GM19099 (cell line): ENCODE data around the gene ZSCAN26.

Experiments used
- POLR2A ChIP-seq: IDR thresholded peaks from 3 replicates; pipeline ENCODE4 v1.6.1; 2011; ENCODE audit warnings: low read depth; ENCODE audit not compliant: insufficient read length; ENCODE audit errors: extremely low read depth

Gene ZSCAN26

GRCh38 chr6:28266962-28267694 is at the start of gene ZSCAN26:
TSS of gene ZSCAN26 (plus strand) at chr6:28267143. CDS start at chr6:28271920, 4,777 bp downstream.
- peak; percentile 76 for TF ChIP-seq POLR2A

- TF ChIP-seq POLR2A, result no peak
These were observed 49.1 kb upstream of the ZSCAN26 start for GRCh38 chr6:28217890-28218289.

- peak; percentile 69 for TF ChIP-seq POLR2A
These were observed 48.4 kb upstream of the ZSCAN26 start for GRCh38 chr6:28218312-28219248.

- no peak for TF ChIP-seq POLR2A
These were observed 46.4 kb upstream of the ZSCAN26 start for GRCh38 chr6:28220257-28221133.

GRCh38 chr6:28224131-28225055 is 42.5 kb upstream of the ZSCAN26 start:
- no peak for TF ChIP-seq POLR2A

GRCh38 chr6:28225056-28225834 is 41.7 kb upstream of the ZSCAN26 start, which contains the start of gene ZSCAN9:
TSS of gene ZSCAN9 (plus strand) at chr6:28225275. CDS start at chr6:28227085, 1,810 bp downstream.
- TF ChIP-seq POLR2A, result peak; percentile 85

- no peak for TF ChIP-seq POLR2A
These were observed 40.5 kb upstream of the ZSCAN26 start for GRCh38 chr6:28226460-28226859.

GRCh38 chr6:28232785-28233184 is 34.2 kb upstream of the ZSCAN26 start:
- TF ChIP-seq POLR2A, result no peak

- no peak for TF ChIP-seq POLR2A
These were observed 31.0 kb upstream of the ZSCAN26 start for GRCh38 chr6:28235912-28236452.

GRCh38 chr6:28239636-28240035 is 27.3 kb upstream of the ZSCAN26 start:
- TF ChIP-seq POLR2A, result no peak

- TF ChIP-seq POLR2A, result no peak
These were observed 26.5 kb upstream of the ZSCAN26 start for GRCh38 chr6:28240471-28240870.

GRCh38 chr6:28243946-28244345 is 23.0 kb upstream of the ZSCAN26 start:
- TF ChIP-seq POLR2A, result no peak
